ENCODE data around the gene REP15.

DNA sequence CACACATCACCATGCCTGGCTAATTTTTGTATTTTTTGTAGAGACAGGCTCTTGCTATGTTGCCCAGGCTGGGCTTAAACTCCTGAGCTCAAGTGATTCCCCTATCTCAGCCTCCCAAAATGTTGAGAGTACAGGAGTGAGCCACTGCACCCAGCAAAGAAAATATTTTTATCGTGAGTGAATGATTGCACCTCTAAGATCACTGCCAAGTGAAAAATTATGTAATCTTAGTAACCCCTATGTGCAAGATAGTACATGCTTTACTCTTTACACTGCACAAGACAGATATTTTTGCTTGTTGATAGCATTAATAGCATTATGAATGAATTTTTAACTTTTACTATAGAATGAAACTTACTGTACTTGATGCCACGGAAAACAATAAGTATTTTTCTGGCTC is 11.0 kb downstream of the REP15 start:
- TF ChIP-seq EZH2 (optimal IDR thresholded peaks at IDR 0.05; ENCODE audit: low read depth, low read length): no peak
- TF ChIP-seq, protein P1, sequence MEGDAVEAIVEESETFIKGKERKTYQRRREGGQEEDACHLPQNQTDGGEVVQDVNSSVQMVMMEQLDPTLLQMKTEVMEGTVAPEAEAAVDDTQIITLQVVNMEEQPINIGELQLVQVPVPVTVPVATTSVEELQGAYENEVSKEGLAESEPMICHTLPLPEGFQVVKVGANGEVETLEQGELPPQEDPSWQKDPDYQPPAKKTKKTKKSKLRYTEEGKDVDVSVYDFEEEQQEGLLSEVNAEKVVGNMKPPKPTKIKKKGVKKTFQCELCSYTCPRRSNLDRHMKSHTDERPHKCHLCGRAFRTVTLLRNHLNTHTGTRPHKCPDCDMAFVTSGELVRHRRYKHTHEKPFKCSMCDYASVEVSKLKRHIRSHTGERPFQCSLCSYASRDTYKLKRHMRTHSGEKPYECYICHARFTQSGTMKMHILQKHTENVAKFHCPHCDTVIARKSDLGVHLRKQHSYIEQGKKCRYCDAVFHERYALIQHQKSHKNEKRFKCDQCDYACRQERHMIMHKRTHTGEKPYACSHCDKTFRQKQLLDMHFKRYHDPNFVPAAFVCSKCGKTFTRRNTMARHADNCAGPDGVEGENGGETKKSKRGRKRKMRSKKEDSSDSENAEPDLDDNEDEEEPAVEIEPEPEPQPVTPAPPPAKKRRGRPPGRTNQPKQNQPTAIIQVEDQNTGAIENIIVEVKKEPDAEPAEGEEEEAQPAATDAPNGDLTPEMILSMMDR (IDR thresholded peaks at IDR 0.05; ENCODE audit: low read length): no peak

Data from MM.1S (cell line).